Measurements from ENCODE around the gene C6orf132. TPM values are rescaled to one million over a fixed set of nuclear protein-coding genes. Genes with fewer than 3 reads are reported as not detected.

C6orf132 gene
- total RNA-seq, 1 donor from 2014 or later, result 1.4 TPM

DNA sequence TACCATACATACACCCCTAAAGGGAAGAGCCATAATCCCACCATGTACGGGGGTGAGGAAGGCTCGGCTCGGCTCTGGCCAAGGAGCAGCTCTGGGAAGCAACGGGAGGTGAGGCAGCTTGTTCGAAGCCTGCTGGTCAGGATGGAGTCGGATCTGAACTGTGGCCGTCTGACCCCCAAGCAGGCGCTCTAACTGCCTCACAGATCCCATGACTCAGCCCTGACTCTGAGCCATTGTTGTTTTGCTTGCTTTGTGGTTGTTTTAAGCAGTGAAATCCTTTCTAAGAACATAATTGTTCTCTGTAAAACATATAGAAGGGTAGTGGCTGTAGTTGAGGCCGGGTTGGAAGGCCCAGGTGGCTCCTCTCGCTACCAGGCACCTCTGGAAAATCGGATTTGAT is 10.9 kb downstream of the C6orf132 start:
- TF ChIP-seq, protein P1, sequence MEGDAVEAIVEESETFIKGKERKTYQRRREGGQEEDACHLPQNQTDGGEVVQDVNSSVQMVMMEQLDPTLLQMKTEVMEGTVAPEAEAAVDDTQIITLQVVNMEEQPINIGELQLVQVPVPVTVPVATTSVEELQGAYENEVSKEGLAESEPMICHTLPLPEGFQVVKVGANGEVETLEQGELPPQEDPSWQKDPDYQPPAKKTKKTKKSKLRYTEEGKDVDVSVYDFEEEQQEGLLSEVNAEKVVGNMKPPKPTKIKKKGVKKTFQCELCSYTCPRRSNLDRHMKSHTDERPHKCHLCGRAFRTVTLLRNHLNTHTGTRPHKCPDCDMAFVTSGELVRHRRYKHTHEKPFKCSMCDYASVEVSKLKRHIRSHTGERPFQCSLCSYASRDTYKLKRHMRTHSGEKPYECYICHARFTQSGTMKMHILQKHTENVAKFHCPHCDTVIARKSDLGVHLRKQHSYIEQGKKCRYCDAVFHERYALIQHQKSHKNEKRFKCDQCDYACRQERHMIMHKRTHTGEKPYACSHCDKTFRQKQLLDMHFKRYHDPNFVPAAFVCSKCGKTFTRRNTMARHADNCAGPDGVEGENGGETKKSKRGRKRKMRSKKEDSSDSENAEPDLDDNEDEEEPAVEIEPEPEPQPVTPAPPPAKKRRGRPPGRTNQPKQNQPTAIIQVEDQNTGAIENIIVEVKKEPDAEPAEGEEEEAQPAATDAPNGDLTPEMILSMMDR (IDR thresholded peaks at IDR 0.05; ENCODE audit: borderline replicate concordance), result no peak
- intact Hi-C loops (cut with micrococcal nuclease), result no loop called here
- Histone ChIP-seq H3K36me3 (no peaks in the 10 kb centered on the region), H3K27me3 (ENCODE audit: low read depth) (no peaks in the 10 kb centered on the region), H3K4me1 (peaks cover 16% of the 10 kb centered on the region), H3K4me3 (no peak overlapping the region), H3K27ac (replicated peaks) (no peak overlapping the region), H3K9me3 (replicated peaks) (no peaks in the 10 kb centered on the region)
- no peak for DNase-seq

DNA sequence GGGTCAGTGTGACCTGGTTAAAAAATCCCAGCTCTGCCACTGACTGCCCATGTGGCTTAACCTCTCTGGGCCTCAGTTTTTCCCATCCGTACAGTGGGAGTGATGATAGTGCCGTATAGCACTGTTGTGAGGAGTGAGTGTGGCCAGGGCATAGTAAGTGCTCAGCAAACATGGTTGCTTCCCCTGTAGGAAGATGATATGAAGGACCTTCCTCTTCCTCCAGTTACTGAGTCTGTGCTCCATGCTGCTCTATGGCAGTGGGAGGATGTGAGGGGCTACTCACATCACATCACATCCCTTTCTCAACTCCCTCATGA is 13.1 kb downstream of the C6orf132 start:
- no peaks in the 10 kb centered on the region for H3K27me3 ChIP-seq (ENCODE audit: low read depth)
- intact Hi-C loops (cut with micrococcal nuclease), result no loop called here
- DNase-seq, result no peak
- no peaks in the 10 kb centered on the region for H3K36me3 ChIP-seq
- peaks cover 20% of the 10 kb centered on the region for H3K4me1 ChIP-seq
- peak overlapping the region; percentile 51 for H3K27ac ChIP-seq (replicated peaks)
- TF ChIP-seq, protein P1 (IDR thresholded peaks at IDR 0.05; ENCODE audit: borderline replicate concordance), result no peak
- H3K9me3 ChIP-seq (replicated peaks), result no peaks in the 10 kb centered on the region
- H3K4me3 ChIP-seq, result no peak overlapping the region

DNA sequence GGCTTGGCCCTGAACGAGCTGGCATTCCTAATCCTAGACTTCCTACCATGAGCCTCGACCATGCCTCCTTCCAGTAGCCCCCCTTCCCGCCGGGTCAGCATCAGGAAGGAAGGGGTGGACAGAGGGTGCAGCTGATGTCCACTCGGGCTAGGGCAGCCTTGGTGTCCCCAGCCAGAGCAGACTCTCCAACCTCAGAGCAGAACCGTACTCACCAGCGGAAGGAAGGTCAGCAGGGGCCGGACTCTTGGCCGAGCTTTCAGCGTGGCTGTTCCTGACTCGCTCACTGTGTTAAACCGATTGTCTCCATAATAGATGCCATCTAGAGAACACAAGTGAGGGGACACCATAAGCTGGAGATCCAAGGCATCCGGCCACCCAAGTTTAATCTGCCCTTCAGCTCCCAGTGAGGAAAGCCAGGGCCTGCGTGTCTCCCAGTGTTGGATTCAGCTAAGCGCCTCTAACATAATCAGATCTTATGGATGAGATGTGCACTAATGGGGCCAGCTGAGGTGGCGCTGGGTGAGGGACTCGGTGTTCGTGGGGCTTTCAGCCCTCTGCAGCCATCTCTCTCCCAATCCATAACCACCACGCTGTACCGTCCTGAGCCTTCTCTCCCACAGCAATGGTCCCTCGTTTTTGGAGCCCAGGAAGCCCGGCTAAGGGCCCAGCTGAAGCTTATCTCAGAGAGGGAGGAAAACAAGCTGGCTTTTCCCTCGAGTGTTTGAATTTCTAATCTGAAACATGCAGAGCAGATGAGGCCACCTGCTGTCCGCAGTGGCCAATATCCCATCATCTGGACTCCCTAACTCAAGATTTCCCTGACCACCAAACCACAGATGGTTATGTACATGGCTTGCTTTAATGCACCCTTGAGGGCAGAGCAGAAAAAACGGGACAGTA is 13.7 kb downstream of the C6orf132 start:
- intact Hi-C loops (cut with micrococcal nuclease), result no loop called here
- Histone ChIP-seq H3K27ac (replicated peaks) (peak overlapping the region; percentile 60), H3K4me3 (peak overlapping the region; percentile 11), H3K27me3 (ENCODE audit: low read depth) (no peaks in the 10 kb centered on the region), H3K9me3 (replicated peaks) (no peaks in the 10 kb centered on the region), H3K36me3 (no peaks in the 10 kb centered on the region), H3K4me1 (peaks cover 26% of the 10 kb centered on the region)
- no peak for DNase-seq
- TF ChIP-seq, protein P1 (IDR thresholded peaks at IDR 0.05; ENCODE audit: borderline replicate concordance), result no peak

DNA sequence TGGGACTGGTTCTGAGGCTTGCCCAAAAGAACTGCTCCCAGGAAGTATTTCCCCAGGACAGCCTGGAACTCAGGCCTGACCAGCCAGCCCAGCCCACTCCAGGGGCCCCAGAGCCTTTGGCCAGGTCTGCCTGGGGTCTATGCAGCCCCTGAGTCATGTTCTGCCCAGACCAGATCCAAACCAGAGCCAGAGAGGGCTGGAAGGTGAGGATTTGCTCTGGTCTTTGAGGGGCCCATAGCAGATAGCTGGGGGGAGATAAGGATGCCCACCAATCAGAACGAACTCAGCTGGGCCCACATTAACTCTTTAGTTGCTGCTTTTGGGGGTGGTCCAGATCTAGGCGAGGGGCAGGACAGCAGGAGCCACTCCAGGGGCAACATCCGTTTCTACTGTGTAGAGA is 16.8 kb downstream of the C6orf132 start:
- DNase-seq, result no peak
- H3K27me3 ChIP-seq (ENCODE audit: low read depth), result no peaks in the 10 kb centered on the region
- no peaks in the 10 kb centered on the region for H3K36me3 ChIP-seq
- no peaks in the 10 kb centered on the region for H3K9me3 ChIP-seq (replicated peaks)
- intact Hi-C loops (cut with micrococcal nuclease), result no loop called here
- TF ChIP-seq, protein P1 (IDR thresholded peaks at IDR 0.05; ENCODE audit: borderline replicate concordance), result no peak
- H3K27ac ChIP-seq (replicated peaks), result no peak overlapping the region
- peaks cover 28% of the 10 kb centered on the region for H3K4me1 ChIP-seq
- H3K4me3 ChIP-seq, result no peak overlapping the region

DNA sequence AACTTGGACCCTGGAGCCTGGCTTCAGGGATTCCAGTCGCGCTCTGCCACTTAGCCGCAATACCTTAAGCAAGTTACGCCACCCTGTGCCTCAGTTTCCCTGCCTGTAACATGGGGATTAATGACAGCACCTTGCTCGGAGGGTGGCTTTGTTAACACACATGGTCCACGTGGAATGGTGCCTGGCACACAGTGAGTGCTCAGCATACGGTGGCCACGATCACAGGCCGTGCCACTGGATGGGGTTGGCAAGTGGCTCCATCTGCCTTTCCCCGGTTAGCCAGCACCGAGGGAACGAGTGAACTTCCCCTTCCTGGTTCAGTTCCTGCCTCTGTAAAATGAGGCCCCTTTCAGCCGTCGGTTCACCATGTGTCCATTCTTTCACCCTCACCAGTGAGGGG is 17.2 kb downstream of the C6orf132 start:
- TF ChIP-seq, protein P1 (IDR thresholded peaks at IDR 0.05; ENCODE audit: borderline replicate concordance), result no peak
- no peak overlapping the region for H3K27ac ChIP-seq (replicated peaks)
- H3K27me3 ChIP-seq (ENCODE audit: low read depth), result no peaks in the 10 kb centered on the region
- no peak for DNase-seq
- intact Hi-C loops (cut with micrococcal nuclease), result no loop called here
- H3K36me3 ChIP-seq, result no peaks in the 10 kb centered on the region
- no peak overlapping the region for H3K4me3 ChIP-seq
- H3K4me1 ChIP-seq, result peaks cover 28% of the 10 kb centered on the region
- H3K9me3 ChIP-seq (replicated peaks), result no peaks in the 10 kb centered on the region
